DMS79 treated with DMSO at 0.1 percent for 48 hours (cell line): Measurements from ENCODE around the gene RFX7.

Source experiments
- DNase-seq: peaks from one replicate; lab custom pipeline; 2025; lab: John Stamatoyannopoulos, UW

Gene RFX7

DNA sequence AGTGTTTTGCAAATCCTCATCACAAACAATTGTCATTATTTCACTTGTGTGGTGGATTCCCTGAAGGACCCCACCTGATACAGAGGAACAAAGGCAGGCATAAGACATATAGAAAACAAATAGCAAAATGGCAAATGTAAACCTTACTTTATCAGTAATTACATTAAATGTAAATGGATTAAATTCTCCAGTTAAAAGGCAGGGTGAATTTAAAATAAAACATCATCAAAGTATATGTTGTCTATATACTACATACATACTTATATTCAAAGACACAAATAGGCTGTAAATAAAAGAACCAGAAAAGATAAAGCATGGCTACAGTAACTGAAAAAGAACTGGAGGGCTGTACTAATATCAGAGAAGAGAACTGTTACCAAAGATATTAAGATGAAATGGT, 117.3 kb downstream of the RFX7 start:
- no peak for DNase-seq

DNA sequence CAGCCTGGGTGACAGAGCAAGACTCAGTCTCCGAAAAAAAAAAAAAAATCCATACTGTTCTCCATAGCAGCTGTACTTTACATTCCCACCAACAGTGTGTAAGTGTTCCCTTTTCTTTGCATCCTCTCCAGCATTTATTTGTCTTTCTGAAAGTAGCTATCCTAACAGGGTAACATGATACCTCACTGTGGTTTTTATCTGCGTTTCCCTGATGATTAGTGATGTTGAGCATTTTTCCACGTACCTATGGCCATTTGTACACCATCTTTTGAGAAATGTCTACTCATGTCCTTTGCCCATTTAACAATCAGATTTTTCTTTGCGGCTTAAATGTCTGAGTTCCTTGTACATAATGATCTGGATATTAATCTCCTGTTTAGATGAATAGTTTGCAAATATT, 119.3 kb downstream of the RFX7 start:
- DNase-seq = no peak

DNA sequence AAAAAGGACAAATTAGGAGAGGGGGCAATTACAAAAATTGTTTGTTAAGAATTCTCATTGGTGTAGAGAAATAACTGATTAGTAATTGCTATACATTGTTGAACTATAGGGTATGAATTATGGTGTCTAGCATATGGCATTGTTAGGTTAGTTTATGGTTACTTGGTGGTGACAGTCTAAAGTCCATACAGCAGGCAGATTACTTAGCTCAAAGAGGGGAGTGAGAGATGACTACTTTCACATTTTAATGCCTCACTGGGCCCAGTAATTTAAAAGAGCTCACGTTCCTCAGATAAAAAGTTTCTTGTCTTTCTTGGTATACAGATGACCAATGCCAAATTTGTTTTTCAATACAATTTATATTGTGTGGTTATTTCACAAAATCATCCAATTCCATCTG, 137.8 kb downstream of the RFX7 start:
- DNase-seq = no peak

DNA sequence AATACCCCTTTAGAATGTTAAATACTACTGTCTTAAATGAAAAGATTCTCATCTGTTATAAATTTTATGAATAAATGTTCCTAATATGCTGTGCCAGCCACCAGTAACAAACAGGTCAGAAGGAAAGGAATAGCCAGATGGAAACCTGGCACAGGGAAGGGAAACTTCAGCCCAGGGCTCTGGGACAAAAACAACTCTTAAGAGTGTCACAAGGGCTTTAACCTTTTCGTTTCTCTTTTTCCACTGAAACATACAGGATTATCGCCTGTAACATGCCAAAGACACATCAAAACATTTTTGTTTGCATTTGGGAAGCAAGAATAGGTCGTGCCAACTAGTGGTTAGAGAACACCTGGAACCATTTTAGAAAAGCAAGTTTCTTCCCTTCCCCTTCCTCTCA, 141.2 kb downstream of the RFX7 start:
- no peak for DNase-seq

DNA sequence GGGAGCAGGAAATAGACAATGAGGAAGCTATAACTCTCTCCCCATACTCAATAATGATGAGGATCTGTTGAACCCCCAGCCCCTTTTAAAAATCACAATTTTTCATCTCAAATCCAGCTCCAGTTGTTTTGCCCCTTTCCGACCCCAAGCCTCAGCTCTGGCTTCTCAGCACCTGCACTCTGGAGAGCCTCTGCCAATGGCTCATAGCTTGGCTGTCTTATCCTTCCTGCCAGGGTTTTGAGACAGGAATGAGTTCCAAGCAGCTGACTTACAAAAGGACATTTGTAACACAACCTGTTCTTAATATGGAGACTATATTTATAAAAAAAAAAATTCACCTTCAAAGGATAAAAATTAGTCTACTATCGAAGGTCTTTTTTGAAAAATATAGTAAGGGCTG, 144.4 kb downstream of the RFX7 start:
- DNase-seq = no peak

DNA sequence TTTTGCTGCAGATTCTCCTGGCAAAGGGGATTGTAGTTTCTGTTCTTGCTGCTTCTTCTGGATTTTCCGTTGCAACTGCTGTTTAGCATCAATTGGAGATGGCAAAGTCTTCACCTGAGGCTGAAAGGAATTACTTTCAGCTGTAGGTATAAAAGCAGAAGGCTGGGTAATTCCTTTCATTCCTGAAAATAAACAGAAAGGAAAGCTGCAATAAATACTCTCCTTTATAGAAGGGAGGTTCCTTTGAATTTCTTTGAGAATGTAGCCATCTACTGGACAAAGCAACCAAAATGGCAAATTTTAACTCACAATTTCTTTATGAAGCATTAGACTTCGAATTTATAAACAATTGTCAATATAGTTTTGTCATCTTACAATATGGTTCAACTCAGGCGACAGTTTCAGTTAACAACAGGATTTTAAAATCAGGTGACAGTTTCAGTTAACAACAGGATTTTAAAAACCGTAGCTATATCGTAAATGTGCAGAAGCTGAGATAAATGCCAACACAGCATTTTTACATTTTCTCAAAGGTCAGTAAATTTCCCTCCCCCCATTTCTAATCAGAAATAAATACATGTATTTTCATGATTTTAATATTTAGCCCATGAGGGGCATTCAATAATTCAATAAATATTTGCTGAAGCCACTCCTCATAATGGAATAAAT, 145.3 kb downstream of the RFX7 start:
- DNase-seq = no peak

DNA sequence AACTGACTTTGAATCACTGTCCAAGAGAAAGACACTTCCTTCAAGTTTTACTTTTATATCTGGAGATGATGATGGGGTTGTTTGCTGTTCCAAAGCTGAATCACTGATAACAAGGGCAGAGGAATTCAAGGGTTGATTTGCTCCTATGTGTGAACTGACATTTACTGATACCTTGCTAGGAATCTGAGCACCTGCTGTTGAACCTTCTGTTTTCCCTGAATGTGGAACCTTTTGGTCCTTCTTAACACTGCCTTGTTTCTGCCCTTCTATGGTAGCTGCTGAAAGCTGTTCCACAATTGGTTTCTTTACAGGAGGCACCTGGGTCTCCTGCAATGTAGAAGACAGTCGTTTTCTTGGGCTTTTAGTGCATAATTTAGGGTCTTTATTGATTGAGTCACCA, 148.3 kb downstream of the RFX7 start:
- no peak for DNase-seq

DNA sequence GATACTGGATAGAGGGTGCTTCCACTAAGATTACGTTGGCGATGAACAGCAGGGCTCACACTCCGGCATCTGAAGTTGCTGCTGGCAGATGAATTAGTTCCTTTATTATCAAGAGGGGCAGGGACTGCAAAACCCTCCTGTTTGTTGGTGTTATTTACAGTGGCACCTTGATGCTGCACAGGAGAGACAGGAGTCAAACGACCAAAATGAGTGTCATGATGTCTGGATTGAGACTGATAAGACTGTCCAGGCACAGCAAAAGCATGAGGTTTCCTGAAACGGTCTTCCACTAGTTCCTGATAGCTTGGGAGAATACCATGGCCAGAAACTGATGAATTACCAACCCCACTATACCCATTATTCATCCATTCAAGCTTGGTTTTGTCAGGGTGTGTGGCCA, 149.5 kb downstream of the RFX7 start:
- DNase-seq = no peak

DNA sequence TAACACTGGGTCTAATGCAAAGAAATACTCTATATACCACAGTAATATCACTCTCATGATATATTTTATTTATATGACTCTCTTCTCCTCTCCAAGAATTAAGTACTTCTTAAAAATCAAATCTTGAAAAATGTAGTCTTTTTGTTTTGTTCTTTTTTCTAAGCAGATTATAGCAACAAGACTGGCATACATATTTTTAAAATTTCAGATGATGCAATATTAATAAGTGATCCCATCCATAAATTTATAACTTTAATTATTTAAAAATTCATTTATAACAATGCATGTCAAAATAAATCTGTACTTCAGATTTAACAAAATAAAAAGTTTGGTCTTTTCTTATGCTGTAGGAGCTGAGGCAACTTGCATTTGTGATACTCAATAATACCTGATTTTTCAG, 155.3 kb downstream of the RFX7 start:
- DNase-seq = no peak

DNA sequence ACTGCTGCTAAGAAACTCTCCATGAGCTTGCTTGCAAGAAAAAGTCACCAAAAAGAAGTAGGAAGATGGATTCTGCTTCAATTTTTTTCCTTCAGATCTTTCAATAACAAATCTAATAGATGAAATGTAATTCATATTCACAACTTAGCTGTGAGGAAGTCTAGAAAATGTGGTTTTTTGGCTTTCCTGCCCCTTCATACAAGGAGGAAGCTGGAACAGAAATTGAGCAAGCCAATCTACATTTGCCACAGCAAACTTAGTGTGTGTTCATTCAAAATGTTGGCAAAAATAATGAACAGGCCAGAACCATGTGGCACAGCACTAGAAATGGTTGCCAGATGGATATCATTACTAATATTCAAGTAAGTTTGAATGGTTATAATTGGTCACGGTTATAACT, 157.1 kb downstream of the RFX7 start:
- DNase-seq = no peak

DNA sequence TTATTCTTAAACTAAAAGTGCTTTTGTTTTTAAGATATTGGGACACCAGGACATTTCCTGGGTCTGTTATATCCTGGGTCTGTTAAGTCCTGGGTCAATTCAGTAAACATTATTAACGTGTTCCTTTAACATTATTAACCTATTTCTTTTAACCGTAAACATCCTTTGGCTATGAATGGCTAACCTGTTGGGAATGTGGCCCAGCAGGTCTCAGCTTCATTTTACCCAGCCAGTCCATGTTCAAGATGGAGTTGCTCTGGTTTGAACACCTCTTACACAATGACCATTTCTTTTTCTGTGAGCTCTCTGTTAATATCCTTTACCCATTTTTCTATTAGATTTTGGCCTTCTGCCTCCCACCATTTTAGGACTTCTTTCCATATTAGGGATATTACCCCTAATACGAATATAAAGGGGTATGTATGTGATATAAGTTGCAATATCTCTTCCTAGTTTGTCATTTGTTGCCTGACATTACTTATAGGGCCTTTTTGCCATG, 161.4 kb downstream of the RFX7 start:
- no peak for DNase-seq

DNA sequence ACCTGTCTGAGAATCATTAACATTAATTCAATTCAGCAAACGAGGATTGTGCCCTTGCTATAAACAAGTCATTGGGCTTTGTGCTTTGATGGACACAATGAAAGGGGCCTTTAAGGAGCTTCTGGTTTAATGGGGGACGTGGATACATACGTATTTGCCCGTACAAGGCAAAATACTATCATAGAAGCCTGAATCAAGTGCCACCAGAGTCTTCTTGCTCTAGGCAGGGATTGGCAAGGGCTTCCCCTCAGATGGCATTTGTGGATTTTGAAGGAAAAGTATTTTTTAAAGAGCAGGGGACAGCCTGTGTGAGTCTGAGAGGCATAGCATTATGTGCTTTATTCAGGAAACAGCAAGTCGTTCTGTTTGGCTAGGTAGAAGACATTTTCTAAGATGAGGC, 166.6 kb downstream of the RFX7 start:
- DNase-seq = no peak

DNA sequence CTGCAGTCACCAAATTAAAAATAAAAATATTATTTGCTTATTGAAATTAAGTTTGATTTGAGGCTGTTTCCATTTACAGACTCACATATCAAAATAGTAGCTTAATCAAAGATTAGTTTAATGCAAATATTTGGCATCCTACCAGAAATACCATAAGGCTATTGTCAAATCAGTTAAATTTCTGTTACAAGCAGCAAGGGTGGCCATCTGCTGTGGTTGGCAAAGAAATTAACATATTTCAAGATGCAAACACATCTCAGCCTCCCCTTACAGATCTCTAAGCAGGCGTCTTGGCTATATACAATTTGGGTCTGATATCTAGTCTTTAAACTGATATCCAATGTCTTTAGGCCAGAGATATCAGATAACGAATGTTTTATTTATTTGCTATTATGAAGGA, 167.0 kb downstream of the RFX7 start:
- no peak for DNase-seq

DNA sequence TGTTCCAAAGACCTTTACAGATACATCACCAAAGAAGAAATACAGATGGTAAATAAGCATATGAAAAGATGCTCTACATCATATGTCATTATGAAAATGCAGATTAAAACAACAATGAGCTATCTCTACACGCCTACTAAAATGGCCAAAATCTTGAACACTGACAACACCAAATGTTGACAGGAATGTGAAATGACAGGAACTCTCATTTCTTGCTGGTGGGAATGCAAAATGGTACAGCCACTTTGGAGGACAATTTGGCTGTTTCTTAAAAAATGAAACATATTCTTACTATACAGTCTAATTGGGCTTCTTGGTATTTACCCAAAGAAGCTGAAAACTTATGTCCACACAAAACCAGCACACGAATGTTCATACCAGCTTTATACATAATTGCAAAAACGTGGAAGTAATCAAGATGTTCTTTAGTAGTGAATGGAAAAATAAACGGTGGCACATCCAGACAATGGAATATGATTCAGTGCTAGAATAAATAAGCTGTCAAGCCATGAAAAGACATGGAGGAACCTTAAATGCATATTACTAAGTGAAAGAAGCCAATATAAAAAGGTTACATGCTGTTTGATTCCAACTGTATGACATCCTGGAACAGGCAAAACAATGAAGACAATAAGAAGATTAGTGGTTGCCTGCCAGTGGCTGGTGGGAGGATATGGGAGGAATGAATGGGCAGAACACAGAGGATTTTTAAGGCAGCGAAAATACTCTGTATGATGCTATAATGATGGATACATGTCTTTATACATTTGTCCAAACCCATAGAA, 169.0 kb downstream of the RFX7 start:
- DNase-seq = no peak

DNA sequence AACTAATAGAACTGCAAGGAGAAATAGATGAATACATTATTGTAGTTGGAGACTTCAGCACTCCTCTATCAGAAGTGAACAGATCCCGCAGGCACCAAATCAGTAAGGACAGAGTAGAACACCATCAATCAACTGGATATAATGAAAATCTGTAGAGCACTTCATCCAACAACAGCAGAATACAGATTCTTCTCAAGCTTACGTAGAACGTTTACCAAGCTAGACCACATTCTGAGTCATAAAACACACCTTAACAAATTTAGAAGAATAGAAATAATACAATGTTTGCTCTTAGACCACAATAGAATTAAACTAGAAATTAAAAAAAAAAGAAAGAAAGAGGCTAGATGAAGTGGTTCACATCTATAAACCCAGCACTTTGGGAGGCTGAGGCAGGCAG, 179.5 kb downstream of the RFX7 start:
- DNase-seq = no peak

DNA sequence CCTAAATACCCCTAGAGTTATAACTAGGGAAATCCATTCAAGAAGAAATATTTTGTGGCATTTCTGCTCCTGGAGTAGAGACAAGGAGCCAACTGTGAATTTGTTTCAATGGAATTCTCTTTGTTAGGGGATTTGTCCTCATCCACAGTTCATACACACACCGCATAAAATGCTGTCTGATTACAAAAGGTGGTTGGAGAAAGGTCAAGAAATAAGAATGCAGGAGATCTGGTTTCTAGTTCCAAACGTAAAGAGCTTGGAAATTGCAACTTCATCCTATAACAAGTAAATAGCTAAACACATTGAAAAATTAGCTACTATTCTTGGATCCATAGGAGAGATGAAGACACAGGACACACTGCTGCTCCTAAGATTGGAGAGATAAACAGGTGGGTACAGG, 184.0 kb downstream of the RFX7 start:
- no peak for DNase-seq

DNA sequence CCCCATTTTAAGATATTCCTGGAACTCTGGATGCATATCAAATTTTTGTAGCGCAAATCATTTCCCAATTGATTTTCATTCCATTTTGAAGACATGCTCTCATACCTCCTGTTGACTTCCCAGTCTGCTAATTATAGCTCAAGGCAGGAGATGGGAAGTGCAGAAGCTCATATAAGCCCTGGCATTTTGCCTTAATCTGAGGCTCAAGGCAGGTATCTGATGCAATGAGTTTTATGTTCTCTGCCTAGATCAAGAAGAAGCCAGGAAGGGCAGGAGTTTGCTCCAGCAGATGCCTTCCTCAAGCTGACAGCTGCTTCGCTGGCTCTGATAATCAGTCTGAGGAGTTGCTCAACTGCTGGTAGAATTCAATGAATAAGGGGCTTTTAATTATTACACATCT, 184.7 kb downstream of the RFX7 start:
- DNase-seq = no peak

DNA sequence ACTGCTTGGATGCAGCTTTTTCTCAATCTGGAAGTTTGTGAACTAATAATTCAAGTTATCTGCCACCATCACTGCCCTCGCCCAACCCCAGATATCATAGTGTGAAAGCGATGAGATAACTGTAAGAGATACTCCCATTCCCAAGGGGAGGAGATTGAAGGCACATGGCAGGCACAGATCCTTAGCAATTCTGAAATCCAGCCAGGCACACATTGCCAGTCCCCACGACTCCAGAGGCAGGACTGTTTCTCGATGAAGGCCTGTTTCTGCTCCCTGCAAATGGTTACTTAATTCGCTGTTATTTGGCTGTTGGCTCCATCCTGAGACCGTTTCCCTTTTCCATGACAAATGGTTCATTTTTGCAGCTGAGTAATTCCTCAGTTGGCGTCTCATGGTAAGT, 187.1 kb downstream of the RFX7 start:
- DNase-seq = no peak

DNA sequence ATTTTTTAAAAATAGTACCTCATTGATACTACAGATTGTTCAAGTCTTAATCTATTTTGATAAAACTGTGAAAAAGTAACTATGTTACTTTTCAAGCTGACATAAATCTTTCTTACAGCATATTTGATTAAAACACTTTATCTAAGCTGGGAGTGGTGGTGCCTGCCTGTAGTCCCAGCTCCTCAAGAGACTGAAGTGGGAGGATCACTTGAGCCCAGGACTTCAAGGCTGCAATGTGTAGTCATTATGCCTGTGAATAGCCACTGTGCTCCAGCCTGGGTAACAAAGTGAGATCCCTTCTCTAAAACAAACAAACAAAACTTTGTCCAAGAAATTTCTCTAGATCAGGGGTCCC, 190.7 kb downstream of the RFX7 start:
- no peak for DNase-seq

DNA sequence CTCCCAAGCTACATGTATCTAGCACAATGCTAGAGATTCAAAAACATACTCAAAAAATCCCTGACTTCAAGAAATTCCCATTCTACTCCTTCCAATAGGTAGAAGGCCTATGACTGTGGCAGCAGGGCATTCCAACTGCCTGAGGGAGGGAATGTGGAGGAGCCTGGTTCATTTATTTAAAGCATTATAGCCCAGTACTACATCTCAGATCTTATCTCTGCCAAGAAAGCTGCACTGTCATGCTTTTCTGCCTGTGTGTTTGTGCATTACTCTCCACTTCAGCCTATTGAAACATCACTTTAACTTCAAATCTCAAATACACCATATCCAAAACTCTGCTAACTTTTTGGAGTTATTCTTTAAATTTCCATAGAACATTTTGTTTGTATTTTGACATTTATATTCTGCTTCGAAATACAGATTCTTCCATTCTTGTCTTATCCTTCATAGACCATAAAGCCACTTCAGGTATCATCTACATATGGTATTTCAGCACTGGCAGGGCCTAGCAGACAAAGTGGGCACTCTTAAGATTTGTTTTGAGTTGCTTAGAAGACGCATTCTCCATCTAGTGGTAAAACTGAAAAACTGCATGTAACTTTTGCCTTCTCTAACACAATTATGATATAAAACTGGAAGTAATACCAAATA, 191.2 kb downstream of the RFX7 start:
- DNase-seq = peak; percentile 2

DNA sequence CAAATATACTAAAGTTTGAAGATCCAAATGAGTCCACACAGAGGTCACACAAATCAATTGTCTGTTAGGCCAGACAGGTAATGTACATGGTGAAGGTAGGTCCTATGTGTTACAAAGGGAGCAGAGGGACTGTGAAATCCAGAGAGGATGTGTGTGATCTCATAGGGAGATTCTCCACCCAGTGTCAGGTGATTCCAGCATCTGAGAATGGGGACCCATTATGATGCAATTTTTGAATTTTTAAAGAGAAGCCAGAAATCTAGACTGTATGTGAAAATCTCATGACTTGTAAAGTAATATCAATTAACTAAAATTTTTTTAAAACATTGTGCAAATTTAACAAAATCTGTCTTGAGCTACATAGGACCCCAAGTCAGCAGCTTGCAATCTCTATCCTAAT, 192.0 kb downstream of the RFX7 start:
- DNase-seq = no peak

DNA sequence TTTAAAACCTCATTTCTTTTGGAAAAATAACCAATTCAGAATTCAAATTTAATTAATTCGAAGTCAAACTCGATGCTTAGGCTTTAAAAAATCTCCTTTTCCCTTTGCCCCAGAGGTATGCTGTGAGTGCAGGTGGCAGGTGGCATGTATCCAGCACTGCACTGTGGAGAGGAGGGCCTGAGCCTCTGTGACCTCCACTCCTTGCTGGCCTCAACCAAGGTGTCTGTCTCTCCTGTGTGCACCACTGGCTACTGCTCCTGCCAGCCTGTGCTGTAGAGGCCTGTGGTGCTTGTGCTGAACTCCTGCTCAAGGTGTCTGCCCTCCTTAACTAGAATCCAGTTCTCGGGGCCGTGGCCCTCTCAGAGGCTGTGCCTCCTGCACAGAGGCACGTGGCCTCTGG, 194.1 kb downstream of the RFX7 start:
- DNase-seq = no peak

DNA sequence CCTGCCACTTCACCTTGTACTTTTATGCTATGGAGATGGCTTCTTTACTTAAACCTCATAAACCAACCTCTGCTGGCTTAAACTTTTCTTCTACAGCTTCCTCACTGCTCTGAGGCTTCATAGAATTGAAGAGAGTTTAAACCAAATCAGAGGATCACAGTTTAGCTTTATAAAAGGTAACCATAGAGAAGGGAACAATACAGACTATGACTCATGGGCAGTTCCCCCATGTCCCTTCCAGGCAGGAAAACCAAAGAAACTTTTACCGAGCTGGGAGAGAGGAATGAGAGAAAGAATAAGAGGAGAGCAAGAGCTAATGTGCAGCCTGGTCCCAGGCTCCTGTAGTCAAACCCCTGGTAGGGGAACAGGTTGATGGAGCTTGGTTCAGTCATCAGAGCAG, 196.3 kb downstream of the RFX7 start:
- no peak for DNase-seq
